Right lobe of liver (tissue), 4 donors: ENCODE results near the gene CASP6.

Experiments used
- CTCF ChIP-seq, 4 donors: fragments of 200-600 bp in 3 of 4; fragments of 450-650 bp in 1 of 4; IDR thresholded peaks; one replicate each; pipeline versions ENCODE4 v1.5.1 to v1.8.0; 2016 to 2022; ENCODE audit warnings: antibody characterized with exemption in 4 of 4, mild to moderate bottlenecking in 2 of 4
- POLR2A ChIP-seq: fragments of 450-650 bp; IDR thresholded peaks from one replicate; pipeline ENCODE4 v1.6.1; 2017; ENCODE audit warnings: antibody characterized with exemption, mild to moderate bottlenecking
- donor health status: DM: no; HTN: no; CAD: no.
- donor health status: DM: no; HTN: no; CAD: no.
- donor health status: DM: no; HTN: yes; CAD: no.

- TF ChIP-seq CTCF (IDR thresholded peaks at IDR 0.05) = no peak
- TF ChIP-seq POLR2A = no peak
Observed at GRCh38 chr4:109648266-109648996, 54.8 kb downstream of the CASP6 start.
